HL-60/S4 treated with retinoic acid at 250 ng/mL for 4 days and 3 days (cell line): Measurements from ENCODE around the gene LSMEM2.
"Not testable (repeated sequence)": the region's sequence is repeated elsewhere in the genome, so short reads cannot be mapped to it uniquely, and the experiment has no call there.

ENCODE experiments used
- in situ Hi-C: fragments of 300-500 bp; cut with MboI; formaldehyde crosslinking; loops from 2 replicates; pipeline ENCODE4 v1.7.0; 2022; ENCODE audit warnings: low sequenced_read_pairs

LSMEM2 gene

GRCh38 chr3:50275996-50276761 lies 2.7 kb upstream of the LSMEM2 start:
- in situ Hi-C loops, result no loop called here

- in situ Hi-C loops, result no loop called here
These were observed 2.2 kb upstream of the LSMEM2 start for GRCh38 chr3:50276762-50277101.

GRCh38 chr3:50278123-50278879 lies 586 bp upstream of the LSMEM2 start:
- in situ Hi-C loops, result no loop called here

- in situ Hi-C loops, result no loop called here
These were observed 549 bp downstream of the LSMEM2 start for GRCh38 chr3:50279255-50280016.

GRCh38 chr3:50284121-50284520 lies 5.2 kb downstream of the LSMEM2 start:
- in situ Hi-C loops, result not testable (repeated sequence)

GRCh38 chr3:50286322-50287227 lies 7.7 kb downstream of the LSMEM2 start:
- in situ Hi-C loops, result no loop called here

GRCh38 chr3:50287262-50287661 lies 8.4 kb downstream of the LSMEM2 start:
- in situ Hi-C loops, result no loop called here

GRCh38 chr3:50288387-50289007 lies 9.6 kb downstream of the LSMEM2 start:
- in situ Hi-C loops, result no loop called here

- in situ Hi-C loops, result no loop called here
These were observed 10.2 kb downstream of the LSMEM2 start for GRCh38 chr3:50289130-50289529.

GRCh38 chr3:50290161-50290641 lies 11.3 kb downstream of the LSMEM2 start:
- in situ Hi-C loops, result no loop called here

GRCh38 chr3:50292159-50293078 lies 13.5 kb downstream of the LSMEM2 start, which contains the start of gene IFRD2:
TSS of gene IFRD2 (minus strand) at chr3:50292429. CDS start at chr3:50292274, 155 bp downstream.
- in situ Hi-C loops, result no loop called here

- in situ Hi-C loops, result no loop called here
These were observed 14.4 kb downstream of the LSMEM2 start for GRCh38 chr3:50293079-50293801.

GRCh38 chr3:50294089-50294488 lies 15.2 kb downstream of the LSMEM2 start:
- in situ Hi-C loops, result no loop called here

- in situ Hi-C loops, result no loop called here
These were observed 15.9 kb downstream of the LSMEM2 start for GRCh38 chr3:50294492-50295403.

- in situ Hi-C loops, result no loop called here
These were observed 16.9 kb downstream of the LSMEM2 start for GRCh38 chr3:50295553-50296431.

GRCh38 chr3:50296721-50297383 lies 18.0 kb downstream of the LSMEM2 start:
- in situ Hi-C loops, result no loop called here
